Left lung (tissue), 10 donors: ENCODE measurements around the gene ENO1. TPM values are rescaled to one million over a fixed set of nuclear protein-coding genes. Genes with fewer than 3 reads are reported as not detected.
"Not testable (repeated sequence)": the region's sequence is repeated elsewhere in the genome, so short reads cannot be mapped to it uniquely, and the experiment has no call there.

Experiments
- ATAC-seq: fragments of 200-7000 bp; cut with Tn5 transposase; one replicate; pipeline ENCODE4 v1.9.1; 2020; ENCODE audit warnings: moderate library complexity
- DNase-seq, 4 donors: peaks; one replicate each; pipeline ENCODE4 v3.0.0-alpha.2; 2013 to 2020
- H3K27ac ChIP-seq, 2 donors: fragments of 200-600 bp; sonication (generic) in 1 of 2; one replicate each; pipeline versions ENCODE4 v1.5.0 to v1.8.0; 2020 to 2021
- H3K27me3 ChIP-seq, 2 donors: fragments of 200-600 bp; sonication (generic) in 1 of 2; one replicate each; pipeline versions ENCODE4 v1.5.0 to v1.8.0; 2020 to 2021
- H3K36me3 ChIP-seq, 2 donors: fragments of 200-600 bp; sonication (generic) in 1 of 2; one replicate each; pipeline versions ENCODE4 v1.5.0 to v1.8.0; 2020 to 2021
- H3K4me1 ChIP-seq, 2 donors: fragments of 200-600 bp; one replicate each; pipeline ENCODE4 v1.8.0; 2021
- H3K4me3 ChIP-seq, 2 donors: fragments of 200-600 bp; sonication (generic) in 1 of 2; one replicate each; pipeline versions ENCODE4 v1.5.0 to v1.8.0; 2020 to 2021; ENCODE audit warnings: mild to moderate bottlenecking in 1 of 2
- H3K9me3 ChIP-seq, 2 donors: fragments of 200-600 bp; sonication (generic) in 1 of 2; one replicate each; pipeline versions ENCODE4 v1.5.0 to v1.8.0; 2020 to 2021
- intact Hi-C, 2 donors: fragments of 100-400 bp; cut with DNase I; formaldehyde crosslinking; loops; one replicate each; pipeline versions ENCODE4 v1.11.2 to v1.14.2; 2022
- polyA plus RNA-seq, 6 donors: library from polyadenylated mRNA; unstranded; fragments of 120-200 nt; gene quantifications; one replicate each; pipeline ENCODE4 v1.2.1, GENCODE V29; 2013; ENCODE audit not compliant: insufficient read length in 6 of 6
- total RNA-seq, 2 donors: library from RNA; stranded (reverse); fragmentation: NEBNext Ultra II Directional; extraction: Animal tissue kit (Norgen Biotek cat#: 25700); gene quantifications; one replicate each; pipeline ENCODE4 v1.2.1, GENCODE V29; 2021
- TF ChIP-seq, protein P1 (sequence below), 2 donors: fragments of 200-600 bp; sonication (generic) in 1 of 2; IDR thresholded peaks; one replicate each; pipeline versions ENCODE4 v1.5.0 to v1.8.0; 2021; ENCODE audit warnings: antibody characterized with exemption in 2 of 2
- donor health status: DM: no; HTN: yes; CAD: no.
- donor health status: DM: no; HTN: no; CAD: no.

ENO1 gene
- total and polyA plus RNA-seq, 8 donors: 695 to 1,734 (median 783) TPM

- H3K4me3 ChIP-seq: no peak overlapping the region
- peak; percentile 20 for ATAC-seq
- H3K4me1 ChIP-seq: peaks cover 0 to 9% of the 10 kb centered on the region in 2 donors
- H3K27me3 ChIP-seq: no peaks in the 10 kb centered on the region
- no peaks in the 10 kb centered on the region for H3K36me3 ChIP-seq
- H3K27ac ChIP-seq: no peak overlapping the region
- no peak for DNase-seq
- no peaks in the 10 kb centered on the region for H3K9me3 ChIP-seq
- TF ChIP-seq, protein P1, sequence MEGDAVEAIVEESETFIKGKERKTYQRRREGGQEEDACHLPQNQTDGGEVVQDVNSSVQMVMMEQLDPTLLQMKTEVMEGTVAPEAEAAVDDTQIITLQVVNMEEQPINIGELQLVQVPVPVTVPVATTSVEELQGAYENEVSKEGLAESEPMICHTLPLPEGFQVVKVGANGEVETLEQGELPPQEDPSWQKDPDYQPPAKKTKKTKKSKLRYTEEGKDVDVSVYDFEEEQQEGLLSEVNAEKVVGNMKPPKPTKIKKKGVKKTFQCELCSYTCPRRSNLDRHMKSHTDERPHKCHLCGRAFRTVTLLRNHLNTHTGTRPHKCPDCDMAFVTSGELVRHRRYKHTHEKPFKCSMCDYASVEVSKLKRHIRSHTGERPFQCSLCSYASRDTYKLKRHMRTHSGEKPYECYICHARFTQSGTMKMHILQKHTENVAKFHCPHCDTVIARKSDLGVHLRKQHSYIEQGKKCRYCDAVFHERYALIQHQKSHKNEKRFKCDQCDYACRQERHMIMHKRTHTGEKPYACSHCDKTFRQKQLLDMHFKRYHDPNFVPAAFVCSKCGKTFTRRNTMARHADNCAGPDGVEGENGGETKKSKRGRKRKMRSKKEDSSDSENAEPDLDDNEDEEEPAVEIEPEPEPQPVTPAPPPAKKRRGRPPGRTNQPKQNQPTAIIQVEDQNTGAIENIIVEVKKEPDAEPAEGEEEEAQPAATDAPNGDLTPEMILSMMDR (IDR thresholded peaks at IDR 0.05): no peak
- intact Hi-C loops: no loop called here
Observed at GRCh38 chr1:8905582-8906191, 27.2 kb upstream of the ENO1 start.

- H3K27ac ChIP-seq: peak overlapping the region; percentile 43 to 50
- H3K4me3 ChIP-seq: no peak overlapping the region
- intact Hi-C loops: no loop called here
- TF ChIP-seq, protein P1 (IDR thresholded peaks at IDR 0.05): no peak
- ATAC-seq: peak; percentile 84
- H3K9me3 ChIP-seq: no peaks in the 10 kb centered on the region
- H3K27me3 ChIP-seq: no peaks in the 10 kb centered on the region
- peaks cover 0 to 17% of the 10 kb centered on the region in 2 donors for H3K4me1 ChIP-seq
- no peaks in the 10 kb centered on the region for H3K36me3 ChIP-seq
- peak in 1 of 4 donors; percentile 52 for DNase-seq
Observed at GRCh38 chr1:8903908-8904650, 25.6 kb upstream of the ENO1 start.

GRCh38 chr1:8903410-8903809 lies 24.9 kb upstream of the ENO1 start:
- peak; percentile 24 for ATAC-seq
- intact Hi-C loops: no loop called here
- no peak for DNase-seq

DNA sequence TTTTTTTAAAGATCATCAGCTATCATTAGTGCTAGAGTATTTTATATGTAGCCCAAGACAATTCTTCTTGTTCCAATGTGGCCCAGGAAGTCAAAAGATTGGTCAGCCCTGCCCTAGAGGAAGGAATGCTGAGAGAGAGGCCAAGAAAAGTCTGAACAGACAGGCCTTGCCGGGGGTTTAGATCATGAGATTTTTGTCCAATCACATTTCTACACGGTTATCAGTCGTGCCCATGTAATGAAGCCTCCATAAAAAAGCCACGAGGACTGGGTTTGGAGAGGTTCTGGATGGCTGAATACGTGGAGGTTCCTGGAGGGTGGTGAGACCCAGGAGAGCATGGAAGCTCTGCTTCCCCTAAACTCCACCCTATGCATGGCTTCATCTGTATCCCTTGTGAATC lies 24.3 kb upstream of the ENO1 start:
- TF ChIP-seq, protein P1 (IDR thresholded peaks at IDR 0.05): no peak
- Histone ChIP-seq H3K9me3 (peaks cover 0 to 6% of the 10 kb centered on the region in 2 donors), H3K27me3 (no peaks in the 10 kb centered on the region), H3K4me3 (no peak overlapping the region), H3K27ac (no peak overlapping the region), H3K36me3 (no peaks in the 10 kb centered on the region), H3K4me1 (peaks cover 0 to 19% of the 10 kb centered on the region in 2 donors)
- intact Hi-C loops: no loop called here
- DNase-seq: no peak
- no peak for ATAC-seq

More at GRCh38 chr1:8903410-8903809, 24.9 kb upstream of the ENO1 start:
- no peak overlapping the region for H3K4me3 ChIP-seq
- peaks cover 0 to 2% of the 10 kb centered on the region in 2 donors for H3K9me3 ChIP-seq
- peak overlapping the region in 1 of 2 donors; percentile 50 for H3K27ac ChIP-seq
- TF ChIP-seq, protein P1 (IDR thresholded peaks at IDR 0.05): no peak
- H3K4me1 ChIP-seq: peaks cover 0 to 19% of the 10 kb centered on the region in 2 donors
- H3K36me3 ChIP-seq: no peaks in the 10 kb centered on the region
- no peaks in the 10 kb centered on the region for H3K27me3 ChIP-seq

- H3K4me3 ChIP-seq, H3K27me3 ChIP-seq, H3K27ac ChIP-seq, H3K9me3 ChIP-seq, DNase-seq, H3K36me3 ChIP-seq, intact Hi-C loops, ATAC-seq: not testable (repeated sequence)
- H3K4me1 ChIP-seq: peaks cover 0 to 29% of the 10 kb centered on the region in 2 donors
Observed at GRCh38 chr1:8900684-8901083, 22.2 kb upstream of the ENO1 start.
